HAP-1 (cell line): ENCODE data around the gene OR14I1.
"Not testable (repeated sequence)": the region's sequence is repeated elsewhere in the genome, so short reads cannot be mapped to it uniquely, and the experiment has no call there.

ENCODE experiments used
- DNase-seq, 2 experiments: peaks; one replicate each; pipeline ENCODE4 v3.0.0-alpha.2; 2016 to 2020; ENCODE audit warnings: low spot score in 2 of 2
- H3K27me3 ChIP-seq: fragments of 250-450 bp; sonication (Bioruptor Pico); 2 replicates; pipeline ENCODE4 v1.5.1; 2020; ENCODE audit warnings: low read depth, mild to moderate bottlenecking, moderate library complexity
- H3K36me3 ChIP-seq: fragments of 250-450 bp; sonication (Bioruptor Pico); replicated peaks from 2 replicates; pipeline ENCODE4 v1.5.1; 2020; ENCODE audit warnings: mild to moderate bottlenecking
- H3K4me1 ChIP-seq: fragments of 250-450 bp; sonication (Bioruptor Pico); 2 replicates; pipeline ENCODE4 v1.5.1; 2020; ENCODE audit warnings: mild to moderate bottlenecking
- H3K4me3 ChIP-seq: fragments of 250-450 bp; sonication (Bioruptor Pico); 2 replicates; pipeline ENCODE4 v1.5.1; 2020; ENCODE audit warnings: mild to moderate bottlenecking, moderate library complexity
- H3K9me3 ChIP-seq: fragments of 250-450 bp; sonication (Bioruptor Pico); 2 replicates; pipeline ENCODE4 v1.5.1; 2020; ENCODE audit warnings: mild to moderate bottlenecking, moderate library complexity
- in situ Hi-C: fragments of 300-500 bp; cut with MboI; formaldehyde crosslinking; loops from 3 replicates; pipeline ENCODE4 v1.14.3; 2020; ENCODE audit warnings: low sequenced_read_pairs, inconsistent platforms, mixed read lengths

OR14I1 gene

DNA sequence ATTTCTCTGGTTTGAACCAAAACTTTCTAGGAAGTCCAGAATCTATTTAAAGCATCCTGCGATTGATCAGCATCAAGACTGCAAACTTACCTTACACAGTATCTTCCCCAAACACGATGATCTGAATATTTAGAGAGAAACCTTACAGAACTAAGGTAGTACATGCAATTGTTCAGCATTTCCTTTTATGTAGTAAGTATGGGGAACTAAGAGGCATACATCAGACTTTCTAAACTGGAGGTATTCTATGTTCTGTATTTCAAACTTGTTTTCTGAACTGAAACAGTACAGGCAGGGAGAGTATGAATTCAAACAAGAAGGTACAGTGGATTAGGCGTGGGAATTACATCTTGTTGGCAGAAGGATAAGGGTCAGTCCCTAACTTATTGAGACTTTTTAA, 47.2 kb downstream of the OR14I1 start, which contains the start of gene OR2T27:
TSS of gene OR2T27 (minus strand) at position 175 of the 400 bp plus-strand sequence. CDS start 4,644 bp downstream, outside the sequence.
- in situ Hi-C loops, H3K27me3 ChIP-seq, H3K9me3 ChIP-seq, DNase-seq, H3K4me1 ChIP-seq, H3K36me3 ChIP-seq, H3K4me3 ChIP-seq: not testable (repeated sequence)
